SK-N-SH treated with all-trans-retinoic acid at 6 μM for 48 hours (cell line): ENCODE data around the gene SLC66A1.

Experiments used
- ARNTL ChIP-seq: fragments of 450-650 bp; formaldehyde crosslinking; IDR thresholded peaks from 2 replicates; pipeline ENCODE4 v1.5.0; 2020; ENCODE audit warnings: low read depth, mild to moderate bottlenecking, moderate library complexity, borderline replicate concordance
- ESRRG ChIP-seq: fragments of 250-450 bp; sonication (Bioruptor Pico); IDR thresholded peaks from 2 replicates; pipeline ENCODE4 v1.6.1; 2021; ENCODE audit warnings: mild to moderate bottlenecking
- OSR1 ChIP-seq: fragments of 250-450 bp; sonication (Bioruptor Pico); IDR thresholded peaks from 2 replicates; pipeline ENCODE4 v1.8.0; 2022; ENCODE audit warnings: moderate library complexity, mild to moderate bottlenecking, inconsistent platforms
- RARB ChIP-seq: fragments of 250-450 bp; sonication (Bioruptor Pico); IDR thresholded peaks from 2 replicates; pipeline ENCODE4 v1.8.0; 2021; ENCODE audit warnings: mild to moderate bottlenecking, moderate library complexity
- TCF4 ChIP-seq: fragments of 250-450 bp; sonication (Bioruptor Pico); IDR thresholded peaks from 2 replicates; pipeline ENCODE4 v1.8.0; 2021; ENCODE audit warnings: mild to moderate bottlenecking, moderate library complexity, borderline replicate concordance
- TOX ChIP-seq: fragments of 250-450 bp; sonication (Bioruptor Pico); IDR thresholded peaks from 2 replicates; pipeline ENCODE4 v1.8.0; 2021; ENCODE audit warnings: mild to moderate bottlenecking, moderate library complexity, borderline replicate concordance
- ZC3H10 ChIP-seq: fragments of 250-450 bp; sonication (Bioruptor Pico); IDR thresholded peaks from 2 replicates; pipeline ENCODE4 v1.5.1; 2021; ENCODE audit warnings: mild to moderate bottlenecking, moderate library complexity
- ZFP3 ChIP-seq: fragments of 250-450 bp; sonication (Bioruptor Pico); IDR thresholded peaks from 2 replicates; pipeline ENCODE4 v1.5.0; 2020; ENCODE audit warnings: mild to moderate bottlenecking, moderate library complexity
- ZNF70 ChIP-seq: fragments of 450-650 bp; formaldehyde crosslinking; IDR thresholded peaks from 2 replicates; pipeline ENCODE4 v1.5.0; 2020; ENCODE audit warnings: mild to moderate bottlenecking, moderate library complexity
- TF ChIP-seq, protein P1 (sequence below): fragments of 250-450 bp; sonication (Bioruptor Pico); IDR thresholded peaks from 2 replicates; pipeline ENCODE4 v1.8.0; 2020; ENCODE audit warnings: mild to moderate bottlenecking, moderate library complexity, borderline replicate concordance
- TF ChIP-seq, protein P2 (sequence below): fragments of 250-450 bp; sonication (Bioruptor Pico); IDR thresholded peaks from 2 replicates; pipeline ENCODE4 v1.5.1; 2021; ENCODE audit warnings: mild to moderate bottlenecking, moderate library complexity
- TF ChIP-seq, protein P3 (sequence below): fragments of 250-450 bp; sonication (Bioruptor Pico); IDR thresholded peaks from 2 replicates; pipeline ENCODE4 v1.5.0; 2020; ENCODE audit warnings: mild to moderate bottlenecking, moderate library complexity

DNA sequence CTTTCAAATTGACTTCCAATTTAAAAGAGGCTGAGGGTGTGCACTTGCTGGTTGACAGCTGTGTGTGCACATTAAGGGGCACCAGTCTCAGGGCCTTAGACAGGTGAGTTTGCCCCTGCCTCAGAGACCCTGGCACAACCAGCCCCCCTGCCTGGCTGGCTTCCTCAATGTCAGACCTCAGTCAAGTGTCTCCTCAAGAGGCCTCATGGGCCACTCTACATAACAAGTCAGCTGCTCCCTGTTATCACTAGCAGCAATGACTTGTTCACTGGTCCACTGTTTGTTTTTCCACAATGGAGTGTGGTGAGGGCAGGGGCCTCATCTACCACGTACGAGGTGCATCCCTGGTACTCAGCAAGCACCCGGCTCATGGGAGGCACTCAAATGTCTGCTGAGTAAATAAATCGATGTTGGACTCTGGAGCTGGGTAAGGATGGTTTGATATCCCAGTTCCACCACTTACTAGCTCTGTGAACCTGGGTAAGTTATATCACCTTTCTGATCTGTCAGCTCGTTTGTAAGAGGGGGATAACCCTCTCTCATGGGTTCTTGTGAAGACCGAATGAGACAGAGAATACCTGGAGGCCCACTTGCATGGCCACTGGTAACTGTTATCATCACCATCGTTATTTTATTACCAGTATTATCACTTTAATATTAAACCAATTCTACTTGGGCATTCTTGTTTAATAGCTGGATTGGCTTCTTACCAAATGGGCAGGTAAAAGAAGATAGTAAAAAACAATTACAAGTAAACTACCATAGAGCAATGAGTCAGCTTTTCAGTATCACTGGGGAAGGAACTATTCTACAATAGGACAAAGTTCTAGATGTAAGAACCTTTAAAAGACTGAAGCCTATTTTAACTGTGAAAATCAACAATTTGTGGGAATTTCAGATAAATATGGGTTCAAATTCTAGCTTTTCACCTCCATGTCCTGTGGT, 64.6 kb downstream of the SLC66A1 start:
- TF ChIP-seq ZNF70 (no peak), TCF4 (CRISPR knock-in tag) (no peak), ARNTL (CRISPR knock-in tag) (no peak), ZC3H10 (CRISPR knock-in tag) (no peak), ZFP3 (no peak), OSR1 (CRISPR knock-in tag) (no peak), RARB (no peak), ESRRG (CRISPR knock-in tag) (no peak), TOX (CRISPR knock-in tag) (no peak)
- TF ChIP-seq, protein P1, sequence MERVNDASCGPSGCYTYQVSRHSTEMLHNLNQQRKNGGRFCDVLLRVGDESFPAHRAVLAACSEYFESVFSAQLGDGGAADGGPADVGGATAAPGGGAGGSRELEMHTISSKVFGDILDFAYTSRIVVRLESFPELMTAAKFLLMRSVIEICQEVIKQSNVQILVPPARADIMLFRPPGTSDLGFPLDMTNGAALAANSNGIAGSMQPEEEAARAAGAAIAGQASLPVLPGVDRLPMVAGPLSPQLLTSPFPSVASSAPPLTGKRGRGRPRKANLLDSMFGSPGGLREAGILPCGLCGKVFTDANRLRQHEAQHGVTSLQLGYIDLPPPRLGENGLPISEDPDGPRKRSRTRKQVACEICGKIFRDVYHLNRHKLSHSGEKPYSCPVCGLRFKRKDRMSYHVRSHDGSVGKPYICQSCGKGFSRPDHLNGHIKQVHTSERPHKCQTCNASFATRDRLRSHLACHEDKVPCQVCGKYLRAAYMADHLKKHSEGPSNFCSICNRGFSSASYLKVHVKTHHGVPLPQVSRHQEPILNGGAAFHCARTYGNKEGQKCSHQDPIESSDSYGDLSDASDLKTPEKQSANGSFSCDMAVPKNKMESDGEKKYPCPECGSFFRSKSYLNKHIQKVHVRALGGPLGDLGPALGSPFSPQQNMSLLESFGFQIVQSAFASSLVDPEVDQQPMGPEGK: no peak
- TF ChIP-seq, protein P2, sequence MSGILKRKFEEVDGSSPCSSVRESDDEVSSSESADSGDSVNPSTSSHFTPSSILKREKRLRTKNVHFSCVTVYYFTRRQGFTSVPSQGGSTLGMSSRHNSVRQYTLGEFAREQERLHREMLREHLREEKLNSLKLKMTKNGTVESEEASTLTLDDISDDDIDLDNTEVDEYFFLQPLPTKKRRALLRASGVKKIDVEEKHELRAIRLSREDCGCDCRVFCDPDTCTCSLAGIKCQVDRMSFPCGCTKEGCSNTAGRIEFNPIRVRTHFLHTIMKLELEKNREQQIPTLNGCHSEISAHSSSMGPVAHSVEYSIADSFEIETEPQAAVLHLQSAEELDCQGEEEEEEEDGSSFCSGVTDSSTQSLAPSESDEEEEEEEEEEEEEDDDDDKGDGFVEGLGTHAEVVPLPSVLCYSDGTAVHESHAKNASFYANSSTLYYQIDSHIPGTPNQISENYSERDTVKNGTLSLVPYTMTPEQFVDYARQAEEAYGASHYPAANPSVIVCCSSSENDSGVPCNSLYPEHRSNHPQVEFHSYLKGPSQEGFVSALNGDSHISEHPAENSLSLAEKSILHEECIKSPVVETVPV: no peak
- TF ChIP-seq, protein P3, sequence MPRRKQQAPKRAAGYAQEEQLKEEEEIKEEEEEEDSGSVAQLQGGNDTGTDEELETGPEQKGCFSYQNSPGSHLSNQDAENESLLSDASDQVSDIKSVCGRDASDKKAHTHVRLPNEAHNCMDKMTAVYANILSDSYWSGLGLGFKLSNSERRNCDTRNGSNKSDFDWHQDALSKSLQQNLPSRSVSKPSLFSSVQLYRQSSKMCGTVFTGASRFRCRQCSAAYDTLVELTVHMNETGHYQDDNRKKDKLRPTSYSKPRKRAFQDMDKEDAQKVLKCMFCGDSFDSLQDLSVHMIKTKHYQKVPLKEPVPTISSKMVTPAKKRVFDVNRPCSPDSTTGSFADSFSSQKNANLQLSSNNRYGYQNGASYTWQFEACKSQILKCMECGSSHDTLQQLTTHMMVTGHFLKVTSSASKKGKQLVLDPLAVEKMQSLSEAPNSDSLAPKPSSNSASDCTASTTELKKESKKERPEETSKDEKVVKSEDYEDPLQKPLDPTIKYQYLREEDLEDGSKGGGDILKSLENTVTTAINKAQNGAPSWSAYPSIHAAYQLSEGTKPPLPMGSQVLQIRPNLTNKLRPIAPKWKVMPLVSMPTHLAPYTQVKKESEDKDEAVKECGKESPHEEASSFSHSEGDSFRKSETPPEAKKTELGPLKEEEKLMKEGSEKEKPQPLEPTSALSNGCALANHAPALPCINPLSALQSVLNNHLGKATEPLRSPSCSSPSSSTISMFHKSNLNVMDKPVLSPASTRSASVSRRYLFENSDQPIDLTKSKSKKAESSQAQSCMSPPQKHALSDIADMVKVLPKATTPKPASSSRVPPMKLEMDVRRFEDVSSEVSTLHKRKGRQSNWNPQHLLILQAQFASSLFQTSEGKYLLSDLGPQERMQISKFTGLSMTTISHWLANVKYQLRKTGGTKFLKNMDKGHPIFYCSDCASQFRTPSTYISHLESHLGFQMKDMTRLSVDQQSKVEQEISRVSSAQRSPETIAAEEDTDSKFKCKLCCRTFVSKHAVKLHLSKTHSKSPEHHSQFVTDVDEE (CRISPR knock-in tag): no peak
